HepG2 (cell line): ENCODE measurements around the gene KCNIP3. TPM values are rescaled to one million over a fixed set of nuclear protein-coding genes. Genes with fewer than 3 reads are reported as not detected.
A peak's percentile ranks its signal among the peaks of the same experiment; 100 is the strongest.

ENCODE experiments used
- ATAC-seq: fragments of 200-7000 bp; cut with Tn5 transposase; 3 replicates; pipeline ENCODE4 v1.9.1; 2020; ENCODE audit warnings: mild to moderate bottlenecking, moderate library complexity
- BruUV-seq: library from RNA; stranded (reverse); fragments of 400-500 nt; replicated peaks from 2 replicates; lab custom pipeline; 2021; lab: Mats Ljungman, UMichigan
- CTCF ChIA-PET: fragments of 300-600 bp; formaldehyde crosslinking; extraction: SDS; loops from one replicate; lab custom pipeline; 2021; ENCODE audit warnings: low total read pairs, inconsistent platforms, low intra/inter-chr PET ratio; lab: Yijun Ruan, JAX
- POLR2A ChIA-PET: fragments of 350-600 bp; sonication (Branson Sonifier 250); formaldehyde crosslinking; loops from one replicate; lab custom pipeline; 2020; ENCODE audit warnings: antibody characterized with exemption, inconsistent platforms; lab: Yijun Ruan, JAX
- DNase-seq: peaks from one replicate; pipeline ENCODE4 v3.0.0-alpha.2; 2015; ENCODE audit warnings: low spot score
- FAIRE-seq: peaks from 3 replicates; lab custom pipeline; 2011; peaks lifted over from hg19 to GRCh38; lab: Jason Lieb, UNC
- H2AFZ ChIP-seq: one replicate; pipeline ENCODE4 v1.6.1; 2011; ENCODE audit warnings: low read length, inconsistent platforms
- H3K27ac ChIP-seq: fragments of 300-600 bp; 3 replicates; pipeline ENCODE4 v1.8.0; 2011; ENCODE audit warnings: mixed run types, mild to moderate bottlenecking, mixed read lengths, low read length, inconsistent platforms; ENCODE audit not compliant: insufficient read depth; ENCODE audit errors: extremely low read length
- H3K27me3 ChIP-seq, 2 experiments: fragments of 200-600 bp in 1 of 2; 2 replicates in 1 of 2; 3 replicates in 1 of 2; pipeline versions ENCODE4 v1.6.0 to v1.8.0; 2011; ENCODE audit warnings: low read length in 2 of 2, mild to moderate bottlenecking in 2 of 2, moderate library complexity in 2 of 2, inconsistent platforms in 1 of 2; ENCODE audit not compliant: insufficient read depth in 2 of 2, control insufficient read depth in 1 of 2
- H3K36me3 ChIP-seq, 2 experiments: fragments of 200-600 bp in 1 of 2; replicated peaks in 1 of 2; 2 replicates in 1 of 2; 3 replicates in 1 of 2; pipeline versions ENCODE4 v1.5.1 to v1.8.0; 2011; ENCODE audit warnings: low read length in 2 of 2, inconsistent platforms in 1 of 2; ENCODE audit not compliant: insufficient read depth in 2 of 2, control insufficient read depth in 1 of 2
- H3K4me1 ChIP-seq: 2 replicates; pipeline ENCODE4 v1.5.1; 2012; ENCODE audit warnings: low read length, inconsistent platforms; ENCODE audit not compliant: insufficient read depth
- H3K4me2 ChIP-seq: 2 replicates; pipeline ENCODE4 v1.6.0; 2011; ENCODE audit warnings: low read depth, low read length, inconsistent platforms
- H3K4me3 ChIP-seq, 3 experiments: fragments of 200-600 bp in 1 of 3; sonication (generic), shearing (Covaris generic) in 1 of 3; replicated peaks in 1 of 3; 2 replicates each; pipeline ENCODE4 v1.5.1; 2011 to 2016; ENCODE audit warnings: low read length in 3 of 3, inconsistent platforms in 2 of 3, low read depth in 2 of 3, mild to moderate bottlenecking in 2 of 3, control low read depth in 1 of 3, mixed read lengths in 1 of 3; ENCODE audit not compliant: insufficient read depth in 1 of 3
- H3K79me2 ChIP-seq: one replicate; pipeline ENCODE4 v1.6.1; 2011; ENCODE audit warnings: low read length, inconsistent platforms; ENCODE audit not compliant: insufficient read depth
- H3K9ac ChIP-seq: 2 replicates; pipeline ENCODE4 v1.6.0; 2011; ENCODE audit warnings: mild to moderate bottlenecking, low read depth, low read length, inconsistent platforms; ENCODE audit not compliant: insufficient read depth
- H3K9me3 ChIP-seq: 2 replicates; pipeline ENCODE4 v1.5.1; 2012; ENCODE audit warnings: mild to moderate bottlenecking, low read length
- H4K20me1 ChIP-seq: 2 replicates; pipeline ENCODE4 v1.6.0; 2011; ENCODE audit warnings: inconsistent platforms, mild to moderate bottlenecking, low read length, moderate library complexity; ENCODE audit not compliant: insufficient read depth
- DNMT3B ChIP-seq: conservative IDR thresholded peaks from 2 replicates; pipeline ENCODE4 v1.6.1; 2016; ENCODE audit warnings: missing biosample characterization, control low read depth
- FOXO1 ChIP-seq: sonication (generic); formaldehyde crosslinking; IDR thresholded peaks from 2 replicates; pipeline ENCODE4 v1.4.0; 2020; ENCODE audit warnings: missing genetic modification reagents
- GATAD1 ChIP-seq: IDR thresholded peaks from 2 replicates; pipeline ENCODE4 v1.6.1; 2016; ENCODE audit warnings: missing genetic modification reagents, missing compliant biosample characterization
- JARID2 ChIP-seq: sonication (generic); formaldehyde crosslinking; IDR thresholded peaks from 2 replicates; pipeline ENCODE4 v1.8.1; 2023; ENCODE audit warnings: missing genetic modification reagents, inconsistent platforms; ENCODE audit not compliant: insufficient replicate concordance
- ZNF331 ChIP-seq: sonication (generic); formaldehyde crosslinking; IDR thresholded peaks from 2 replicates; pipeline ENCODE4 v1.4.0; 2020; ENCODE audit warnings: missing genetic modification reagents
- ZNF460 ChIP-seq: sonication (generic); formaldehyde crosslinking; IDR thresholded peaks from 2 replicates; pipeline ENCODE4 v1.5.1; 2020; ENCODE audit warnings: missing genetic modification reagents, mild to moderate bottlenecking, borderline replicate concordance
- ZNF549 ChIP-seq: sonication (generic); formaldehyde crosslinking; IDR thresholded peaks from 2 replicates; pipeline ENCODE4 v1.5.0; 2020; ENCODE audit warnings: missing genetic modification reagents
- ZNF550 ChIP-seq: sonication (generic); formaldehyde crosslinking; IDR thresholded peaks from 2 replicates; pipeline ENCODE4 v1.4.0; 2020; ENCODE audit warnings: mild to moderate bottlenecking, missing genetic modification reagents, borderline replicate concordance
- ZNF629 ChIP-seq: sonication (generic); formaldehyde crosslinking; conservative IDR thresholded peaks from 2 replicates; pipeline ENCODE4 v1.5.0; 2020; ENCODE audit warnings: missing genetic modification reagents
- WGBS: methylation state at CpG from one replicate; pipeline ENCODE4 v1.1.6; 2017; ENCODE audit warnings: low lambda C conversion rate; 5-methylcytosine and 5-hydroxymethylcytosine counted together
- in situ Hi-C: cut with HindIII; loops from 2 replicates; pipeline ENCODE4 v1.10.0; 2017; ENCODE audit warnings: low pct_unique_long_range_greater_than_20kb; ENCODE audit not compliant: extremely low pct_ligation_motif_present
- intact Hi-C: fragments of 100-400 bp; cut with micrococcal nuclease; formaldehyde crosslinking; loops from one replicate; pipeline ENCODE4 v1.10.0; 2022; ENCODE audit not compliant: unreplicated experiment
- polyA plus RNA-seq, 8 experiments: library from polyadenylated mRNA; depleted of rRNA in 3 of 8; stranded (reverse) in 7 of 8; unstranded in 1 of 8; fragments of >200 nt; fragmentation: Illumina TruSeq in 4 of 8; extraction: Trizol in 4 of 8; gene quantifications; 2 replicates each; pipeline versions ENCODE4 v1.2.1 to v1.2.3, GENCODE V29; 2011 to 2016; ENCODE audit warnings: low read depth in 4 of 8, missing spikeins in 1 of 8, mixed read lengths in 1 of 8; ENCODE audit not compliant: insufficient read depth in 1 of 8
- total RNA-seq, 5 experiments: library from RNA; depleted of rRNA; stranded (reverse); fragments of >200 nt; fragmentation: Illumina TruSeq; extraction: Trizol; gene quantifications; 2 replicates each; pipeline ENCODE4 v1.2.3, GENCODE V29; 2016; ENCODE audit warnings: low read depth in 1 of 5
- TF ChIP-seq, protein P1 (sequence below): sonication (generic); formaldehyde crosslinking; IDR thresholded peaks from 2 replicates; pipeline ENCODE4 v1.8.1; 2023; ENCODE audit warnings: mild to moderate bottlenecking, missing genetic modification reagents
- TF ChIP-seq, protein P2 (sequence below): sonication (generic); formaldehyde crosslinking; IDR thresholded peaks from 2 replicates; pipeline ENCODE4 v1.8.0; 2022; ENCODE audit warnings: mild to moderate bottlenecking, missing genetic modification reagents; ENCODE audit not compliant: insufficient replicate concordance
- TF ChIP-seq, protein P3 (sequence below): sonication (generic); IDR thresholded peaks from 2 replicates; pipeline ENCODE4 v1.6.1; 2016; ENCODE audit warnings: low read depth, borderline replicate concordance

KCNIP3 gene
- total and polyA plus RNA-seq, 2 of the 13 experiments (the other 11 are each of a cell fraction or from before 2014, with no cell fraction given), result not detected

DNA sequence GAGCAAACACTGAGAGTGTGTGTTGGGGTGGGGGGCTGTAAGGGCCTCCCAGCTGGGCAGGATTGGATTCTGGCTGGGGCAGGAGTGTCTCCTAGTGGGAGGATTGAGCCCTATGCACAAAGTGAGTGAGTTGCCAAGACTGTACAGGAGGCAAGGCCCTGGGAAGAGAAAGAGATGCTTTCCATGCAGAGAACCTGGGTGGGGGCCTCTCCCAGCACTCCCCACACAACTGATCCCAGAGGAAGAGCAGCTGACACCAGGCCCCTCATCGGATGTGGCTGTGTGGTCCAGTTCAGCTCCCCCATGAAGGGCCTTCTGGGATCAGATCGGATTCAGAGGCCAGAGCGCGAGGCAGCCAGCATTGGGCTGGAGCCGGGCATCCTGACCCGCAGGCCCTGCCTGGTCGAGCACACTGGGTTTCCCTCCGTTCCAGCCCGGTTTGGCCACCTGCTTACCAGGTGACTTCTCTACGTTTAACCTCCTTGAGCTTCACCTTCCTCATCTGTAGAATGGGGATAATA, 56.0 kb downstream of the KCNIP3 start:
- in situ Hi-C loops, result no loop called here
- intact Hi-C loops, result no loop called here
- TF ChIP-seq ZNF629 (CRISPR knock-in tag), result peak; percentile 38; the same call in 1 of the 2 replicates
- TF ChIP-seq JARID2 (CRISPR knock-in tag), result no peak
- TF ChIP-seq, all 625 proteins: peak for 1
- H3K9me3 ChIP-seq, result no peaks in the 10 kb centered on the region
- H3K27me3 ChIP-seq, result peaks cover 6 to 49% of the 10 kb centered on the region in 2 experiments; a peak in 4 of 5 replicates
- 37% methylated on average over 10 of the region's 10 CpGs for WGBS
- no TSS peak for BruUV-seq
- CTCF ChIA-PET, result no interaction called here
- H3K36me3 ChIP-seq, result no peaks in the 10 kb centered on the region
- no peak overlapping the region for H2AFZ ChIP-seq
- H4K20me1 ChIP-seq, result no peaks in the 10 kb centered on the region
- DNase-seq, result no peak
- POLR2A ChIA-PET, result no interaction called here
- H3K9ac ChIP-seq, result no peak overlapping the region
- FAIRE-seq, result no peak
- H3K79me2 ChIP-seq, result no peaks in the 10 kb centered on the region
- no peak overlapping the region for H3K4me3 ChIP-seq
- H3K4me2 ChIP-seq, result no peak overlapping the region
- no peak for ATAC-seq
- H3K27ac ChIP-seq, result no peak overlapping the region
- no peaks in the 10 kb centered on the region for H3K4me1 ChIP-seq

DNA sequence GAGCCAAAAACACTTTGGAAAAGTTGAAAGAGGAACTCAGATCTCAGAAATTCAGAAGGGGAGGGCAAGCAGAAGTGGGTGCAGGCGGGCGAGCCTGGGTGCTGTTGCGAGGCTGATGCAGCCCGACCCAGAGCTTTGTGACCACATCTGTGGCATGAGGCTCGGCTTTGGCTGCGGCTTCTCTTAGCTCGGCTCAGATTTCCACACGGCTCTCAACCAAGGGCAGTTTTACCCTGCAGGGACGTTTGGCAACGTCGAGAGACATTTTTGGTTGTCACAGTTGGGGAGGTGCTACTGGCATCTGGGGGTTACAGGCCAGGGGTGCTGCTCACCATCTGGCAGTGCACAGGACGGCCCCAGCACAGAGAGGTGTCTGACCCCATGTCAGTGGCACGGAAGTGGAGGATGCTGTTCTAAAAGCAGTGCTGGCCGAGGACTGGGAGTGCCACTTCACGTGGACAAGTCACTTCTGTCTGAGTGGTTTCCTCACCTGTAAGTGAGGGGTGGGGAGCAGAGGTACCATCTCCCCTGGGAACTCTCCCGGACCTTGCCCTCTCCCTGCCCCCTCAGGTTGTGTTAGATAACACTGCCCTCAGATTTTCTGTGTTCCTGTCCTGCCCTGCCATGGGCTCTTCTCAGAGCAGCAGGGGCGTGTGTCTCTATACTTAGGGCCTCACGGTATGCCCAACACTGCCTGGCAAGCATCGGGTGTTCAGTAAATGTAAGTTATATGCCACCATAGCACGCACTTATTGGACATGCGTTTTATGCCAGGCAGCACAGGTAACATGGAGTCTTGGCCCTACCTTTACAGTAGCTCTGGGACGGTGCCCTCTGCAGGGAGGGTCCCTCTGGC, 56.7 kb downstream of the KCNIP3 start:
- H2AFZ ChIP-seq, result no peak overlapping the region
- no peak overlapping the region for H3K4me2 ChIP-seq
- H3K9ac ChIP-seq, result no peak overlapping the region
- in situ Hi-C loops (no loop called here), intact Hi-C loops (no loop called here)
- no peak for ATAC-seq
- H3K4me3 ChIP-seq, result no peak overlapping the region
- no peaks in the 10 kb centered on the region for H3K36me3 ChIP-seq
- POLR2A ChIA-PET, result no interaction called here
- no peaks in the 10 kb centered on the region for H3K9me3 ChIP-seq
- H3K79me2 ChIP-seq, result no peaks in the 10 kb centered on the region
- no peaks in the 10 kb centered on the region for H4K20me1 ChIP-seq
- no peak overlapping the region for H3K27ac ChIP-seq
- DNase-seq, result no peak
- CTCF ChIA-PET, result no interaction called here
- H3K4me1 ChIP-seq, result no peaks in the 10 kb centered on the region
- 39% methylated on average over 16 of the region's 22 CpGs for WGBS
- BruUV-seq, result no TSS peak
- FAIRE-seq, result no peak
- peaks cover 6 to 41% of the 10 kb centered on the region in 2 experiments; a peak in 3 of 5 replicates for H3K27me3 ChIP-seq
- TF ChIP-seq ZNF549 (CRISPR knock-in tag) (no peak), ZNF331 (CRISPR knock-in tag) (no peak), GATAD1 (CRISPR knock-in tag) (no peak), ZNF550 (no peak), ZNF460 (CRISPR knock-in tag) (no peak), DNMT3B (no peak), FOXO1 (CRISPR knock-in tag) (no peak)
- TF ChIP-seq, protein P1, sequence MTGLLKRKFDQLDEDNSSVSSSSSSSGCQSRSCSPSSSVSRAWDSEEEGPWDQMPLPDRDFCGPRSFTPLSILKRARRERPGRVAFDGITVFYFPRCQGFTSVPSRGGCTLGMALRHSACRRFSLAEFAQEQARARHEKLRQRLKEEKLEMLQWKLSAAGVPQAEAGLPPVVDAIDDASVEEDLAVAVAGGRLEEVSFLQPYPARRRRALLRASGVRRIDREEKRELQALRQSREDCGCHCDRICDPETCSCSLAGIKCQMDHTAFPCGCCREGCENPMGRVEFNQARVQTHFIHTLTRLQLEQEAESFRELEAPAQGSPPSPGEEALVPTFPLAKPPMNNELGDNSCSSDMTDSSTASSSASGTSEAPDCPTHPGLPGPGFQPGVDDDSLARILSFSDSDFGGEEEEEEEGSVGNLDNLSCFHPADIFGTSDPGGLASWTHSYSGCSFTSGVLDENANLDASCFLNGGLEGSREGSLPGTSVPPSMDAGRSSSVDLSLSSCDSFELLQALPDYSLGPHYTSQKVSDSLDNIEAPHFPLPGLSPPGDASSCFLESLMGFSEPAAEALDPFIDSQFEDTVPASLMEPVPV (CRISPR knock-in tag), result no peak
- TF ChIP-seq, protein P2, sequence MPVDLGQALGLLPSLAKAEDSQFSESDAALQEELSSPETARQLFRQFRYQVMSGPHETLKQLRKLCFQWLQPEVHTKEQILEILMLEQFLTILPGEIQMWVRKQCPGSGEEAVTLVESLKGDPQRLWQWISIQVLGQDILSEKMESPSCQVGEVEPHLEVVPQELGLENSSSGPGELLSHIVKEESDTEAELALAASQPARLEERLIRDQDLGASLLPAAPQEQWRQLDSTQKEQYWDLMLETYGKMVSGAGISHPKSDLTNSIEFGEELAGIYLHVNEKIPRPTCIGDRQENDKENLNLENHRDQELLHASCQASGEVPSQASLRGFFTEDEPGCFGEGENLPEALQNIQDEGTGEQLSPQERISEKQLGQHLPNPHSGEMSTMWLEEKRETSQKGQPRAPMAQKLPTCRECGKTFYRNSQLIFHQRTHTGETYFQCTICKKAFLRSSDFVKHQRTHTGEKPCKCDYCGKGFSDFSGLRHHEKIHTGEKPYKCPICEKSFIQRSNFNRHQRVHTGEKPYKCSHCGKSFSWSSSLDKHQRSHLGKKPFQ, result no peak
- TF ChIP-seq, protein P3, sequence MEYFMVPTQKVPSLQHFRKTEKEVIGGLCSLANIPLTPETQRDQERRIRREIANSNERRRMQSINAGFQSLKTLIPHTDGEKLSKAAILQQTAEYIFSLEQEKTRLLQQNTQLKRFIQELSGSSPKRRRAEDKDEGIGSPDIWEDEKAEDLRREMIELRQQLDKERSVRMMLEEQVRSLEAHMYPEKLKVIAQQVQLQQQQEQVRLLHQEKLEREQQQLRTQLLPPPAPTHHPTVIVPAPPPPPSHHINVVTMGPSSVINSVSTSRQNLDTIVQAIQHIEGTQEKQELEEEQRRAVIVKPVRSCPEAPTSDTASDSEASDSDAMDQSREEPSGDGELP, result no peak
